WI38 (cell line): ENCODE measurements around the gene NEGR1.

ENCODE experiments used
- H3K4me3 ChIP-seq: 2 replicates; pipeline ENCODE4 v1.5.1; 2011; ENCODE audit warnings: low read depth, mild to moderate bottlenecking, control low read depth, low read length
- TF ChIP-seq, protein P1 (sequence below): IDR thresholded peaks from 2 replicates; pipeline ENCODE4 v1.5.1; 2012; ENCODE audit warnings: low read depth, mild to moderate bottlenecking, control low read depth, low read length

NEGR1 gene

GRCh38 chr1:71461416-71461815 lies 820.9 kb downstream of the NEGR1 start:
- TF ChIP-seq, protein P1, sequence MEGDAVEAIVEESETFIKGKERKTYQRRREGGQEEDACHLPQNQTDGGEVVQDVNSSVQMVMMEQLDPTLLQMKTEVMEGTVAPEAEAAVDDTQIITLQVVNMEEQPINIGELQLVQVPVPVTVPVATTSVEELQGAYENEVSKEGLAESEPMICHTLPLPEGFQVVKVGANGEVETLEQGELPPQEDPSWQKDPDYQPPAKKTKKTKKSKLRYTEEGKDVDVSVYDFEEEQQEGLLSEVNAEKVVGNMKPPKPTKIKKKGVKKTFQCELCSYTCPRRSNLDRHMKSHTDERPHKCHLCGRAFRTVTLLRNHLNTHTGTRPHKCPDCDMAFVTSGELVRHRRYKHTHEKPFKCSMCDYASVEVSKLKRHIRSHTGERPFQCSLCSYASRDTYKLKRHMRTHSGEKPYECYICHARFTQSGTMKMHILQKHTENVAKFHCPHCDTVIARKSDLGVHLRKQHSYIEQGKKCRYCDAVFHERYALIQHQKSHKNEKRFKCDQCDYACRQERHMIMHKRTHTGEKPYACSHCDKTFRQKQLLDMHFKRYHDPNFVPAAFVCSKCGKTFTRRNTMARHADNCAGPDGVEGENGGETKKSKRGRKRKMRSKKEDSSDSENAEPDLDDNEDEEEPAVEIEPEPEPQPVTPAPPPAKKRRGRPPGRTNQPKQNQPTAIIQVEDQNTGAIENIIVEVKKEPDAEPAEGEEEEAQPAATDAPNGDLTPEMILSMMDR = no peak
- H3K4me3 ChIP-seq = no peak overlapping the region

- TF ChIP-seq, protein P1 = no peak
- no peak overlapping the region for H3K4me3 ChIP-seq
These were observed 833.9 kb downstream of the NEGR1 start for GRCh38 chr1:71448444-71448843.

GRCh38 chr1:71438626-71439025 lies 843.7 kb downstream of the NEGR1 start:
- TF ChIP-seq, protein P1 = no peak
- no peak overlapping the region for H3K4me3 ChIP-seq

GRCh38 chr1:71435951-71436350 lies 846.4 kb downstream of the NEGR1 start:
- H3K4me3 ChIP-seq = no peak overlapping the region
- TF ChIP-seq, protein P1 = no peak

- H3K4me3 ChIP-seq = no peak overlapping the region
- TF ChIP-seq, protein P1 = no peak
These were observed 848.1 kb downstream of the NEGR1 start for GRCh38 chr1:71434240-71434639.

GRCh38 chr1:71428029-71428428 lies 854.3 kb downstream of the NEGR1 start:
- TF ChIP-seq, protein P1 = no peak
- no peak overlapping the region for H3K4me3 ChIP-seq

DNA sequence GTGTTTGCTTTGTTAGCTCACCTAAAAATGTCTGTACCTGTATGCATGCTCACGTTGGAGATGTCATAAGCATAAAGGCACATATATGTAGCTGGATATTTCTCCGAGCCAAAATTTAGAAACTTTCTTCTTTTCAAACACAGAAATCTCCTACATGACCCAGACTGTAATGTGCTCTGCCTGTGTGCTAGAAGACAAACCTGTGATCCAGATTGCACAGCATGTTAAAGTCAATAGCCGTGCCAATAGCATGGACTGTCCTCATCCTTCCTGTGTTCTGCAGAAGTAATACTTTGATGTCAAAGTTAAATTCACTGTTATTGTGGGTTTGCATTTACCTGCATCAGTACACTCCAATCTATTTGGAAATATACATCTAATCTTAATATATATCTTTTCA lies 855.3 kb downstream of the NEGR1 start:
- no peak overlapping the region for H3K4me3 ChIP-seq
- TF ChIP-seq, protein P1 = no peak
